Measurements from ENCODE around the gene HYPK.

GRCh38 chr15:43791993-43792760 is 8.2 kb upstream of the HYPK start, which contains the start of gene SERF2:
- TF ChIP-seq EZH2 (IDR thresholded peaks at IDR 0.05; ENCODE audit: insufficient read depth, poor library complexity, severe bottlenecking) (no peak), EZH2phosphoT487 (IDR thresholded peaks at IDR 0.05; ENCODE audit: insufficient read depth, low read depth) (no peak)

Measured in GM23248 (cell line).